Smooth muscle cell (in vitro differentiated cells): ENCODE measurements around the gene ZNF879. TPM values are rescaled to one million over a fixed set of nuclear protein-coding genes. Genes with fewer than 3 reads are reported as not detected.

Experiments used
- DNase-seq: peaks from one replicate; lab custom pipeline; 2025; ENCODE audit not compliant: unreplicated experiment; lab: John Stamatoyannopoulos, UW
- H2AFZ ChIP-seq: fragments of 200-600 bp; sonication (generic); 2 replicates; pipeline ENCODE4 v1.6.0; 2016; ENCODE audit warnings: antibody characterized with exemption, low read depth, mild to moderate bottlenecking
- H3F3A ChIP-seq: fragments of 200-600 bp; sonication (generic); 2 replicates; pipeline ENCODE4 v1.6.0; 2017; ENCODE audit warnings: antibody characterized with exemption, low read depth
- H3K27ac ChIP-seq: fragments of 200-600 bp; sonication (generic); 2 replicates; pipeline ENCODE4 v1.5.1; 2016; ENCODE audit warnings: low read depth, mild to moderate bottlenecking
- H3K27me3 ChIP-seq: fragments of 200-600 bp; sonication (generic); 2 replicates; pipeline ENCODE4 v1.6.1; 2016; ENCODE audit warnings: low read depth, mild to moderate bottlenecking
- H3K36me3 ChIP-seq: fragments of 200-600 bp; sonication (generic); 2 replicates; pipeline ENCODE4 v1.5.1; 2016; ENCODE audit warnings: low read depth
- H3K4me1 ChIP-seq: fragments of 200-600 bp; sonication (generic); 2 replicates; pipeline ENCODE4 v1.5.1; 2016; ENCODE audit warnings: low read depth
- H3K4me2 ChIP-seq: fragments of 200-600 bp; sonication (generic); 2 replicates; pipeline ENCODE4 v1.6.0; 2016; ENCODE audit warnings: mild to moderate bottlenecking
- H3K4me3 ChIP-seq: fragments of 200-600 bp; sonication (generic); 2 replicates; pipeline ENCODE4 v1.5.1; 2016; ENCODE audit warnings: mild to moderate bottlenecking
- H3K79me2 ChIP-seq: fragments of 200-600 bp; sonication (generic); 2 replicates; pipeline ENCODE4 v1.6.0; 2016; ENCODE audit warnings: low read depth, mild to moderate bottlenecking
- H3K9ac ChIP-seq: fragments of 200-600 bp; sonication (generic); 2 replicates; pipeline ENCODE4 v1.6.0; 2016; ENCODE audit warnings: low read depth
- H3K9me3 ChIP-seq: fragments of 200-600 bp; sonication (generic); replicated peaks from 2 replicates; pipeline ENCODE4 v1.5.1; 2016; ENCODE audit warnings: low read depth
- H4K20me1 ChIP-seq: fragments of 200-600 bp; sonication (generic); 2 replicates; pipeline ENCODE4 v1.6.0; 2016; ENCODE audit warnings: low read depth
- CTCF ChIP-seq: fragments of 200-600 bp; sonication (generic); IDR thresholded peaks from 2 replicates; pipeline ENCODE4 v1.5.1; 2017; ENCODE audit warnings: borderline replicate concordance, mild to moderate bottlenecking, antibody characterized with exemption; ENCODE audit not compliant: insufficient read depth, poor library complexity, severe bottlenecking
- WGBS: methylation state at CpG from one replicate; pipeline ENCODE4 v1.1.7; 2016; ENCODE audit warnings: low lambda C conversion rate; 5-methylcytosine and 5-hydroxymethylcytosine counted together
- polyA plus RNA-seq: library from polyadenylated mRNA; unstranded; fragments of >200 nt; fragmentation: Nextera tagmentation; extraction: Ambion mirVana; gene quantifications from 2 replicates; pipeline ENCODE4 v1.2.1, GENCODE V29; 2016
- total RNA-seq: library from RNA; depleted of rRNA; stranded (reverse); fragments of >200 nt; gene quantifications from 2 replicates; pipeline ENCODE4 v1.2.3, GENCODE V29; 2014

The ZNF879 gene
- total and polyA plus RNA-seq, 2 experiments from 2014 or later, result 0.58 to 1.1 TPM

GRCh38 chr5:179060116-179061008, 36.8 kb downstream of the ZNF879 start, which contains the start of gene ZNF354C:
ZNF354C (plus strand) TSS chr5:179060373; CDS start chr5:179062069, 1,696 bp downstream.
- peak; percentile 47 for DNase-seq
- Histone ChIP-seq H3K27ac (no peak within 1 kb of the TSS), H3K4me1 (peaks cover 4% of the 10 kb centered on the region), H3F3A (no peaks in the 10 kb centered on the region), H3K27me3 (no peaks in the 10 kb centered on the region), H3K4me2 (peak within 1 kb of the TSS; percentile 88), H4K20me1 (no peaks in the 10 kb centered on the region), H3K9ac (peak within 1 kb of the TSS; percentile 79), H3K9me3 (peaks cover 4% of the 10 kb centered on the region), H3K79me2 (peaks cover 10% of the 10 kb centered on the region), H3K36me3 (peaks cover 10% of the 10 kb centered on the region), H3K4me3 (peak within 1 kb of the TSS; percentile 80), H2AFZ (peak within 1 kb of the TSS; percentile 81)
- no peak for TF ChIP-seq CTCF
- WGBS, result 11% methylated on average over 72 of the region's 81 CpGs

DNA sequence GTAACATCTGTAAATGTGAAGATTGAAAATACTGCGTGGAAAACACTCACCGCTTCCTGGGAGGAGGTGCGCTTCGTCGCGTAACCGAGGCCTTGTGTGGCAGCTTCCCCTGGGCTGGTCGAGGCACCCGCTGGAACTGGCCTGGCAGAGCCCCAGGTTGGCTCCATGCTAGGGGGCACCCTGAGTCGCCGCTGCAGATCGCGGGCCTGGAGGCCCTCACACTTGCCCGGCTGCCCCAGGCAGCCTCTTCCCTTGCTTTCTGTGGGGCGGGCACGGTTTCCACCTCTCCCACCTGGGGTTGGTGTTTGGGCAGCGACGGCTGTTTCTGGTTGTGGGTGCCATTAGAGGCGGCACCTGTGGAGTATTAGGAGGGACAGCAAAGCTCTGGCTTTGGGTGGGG, 37.4 kb downstream of the ZNF879 start:
- Histone ChIP-seq H3K27me3 (no peaks in the 10 kb centered on the region), H3K79me2 (peaks cover 10% of the 10 kb centered on the region), H4K20me1 (no peaks in the 10 kb centered on the region), H3F3A (no peaks in the 10 kb centered on the region), H3K9me3 (peaks cover 9% of the 10 kb centered on the region), H3K4me3 (peak overlapping the region; percentile 80), H3K27ac (no peak overlapping the region), H3K9ac (peak overlapping the region; percentile 79), H3K4me1 (peaks cover 4% of the 10 kb centered on the region), H2AFZ (peak overlapping the region; percentile 81), H3K36me3 (peaks cover 17% of the 10 kb centered on the region), H3K4me2 (peak overlapping the region; percentile 88)
- no peak for TF ChIP-seq CTCF
- no peak for DNase-seq
- WGBS, result 92% methylated on average over 19 of the region's 19 CpGs

- peaks cover 43% of the 10 kb centered on the region for H3K36me3 ChIP-seq
- no peaks in the 10 kb centered on the region for H3K27me3 ChIP-seq
- peaks cover 3% of the 10 kb centered on the region for H3K4me1 ChIP-seq
- H3K4me2 ChIP-seq, result no peak overlapping the region
- H2AFZ ChIP-seq, result no peak overlapping the region
- TF ChIP-seq CTCF, result no peak
- no peak for DNase-seq
- H3K9ac ChIP-seq, result no peak overlapping the region
- peaks cover 35% of the 10 kb centered on the region for H3K9me3 ChIP-seq
- no peaks in the 10 kb centered on the region for H4K20me1 ChIP-seq
- no peaks in the 10 kb centered on the region for H3F3A ChIP-seq
- no peak overlapping the region for H3K4me3 ChIP-seq
- no peak overlapping the region for H3K27ac ChIP-seq
- H3K79me2 ChIP-seq, result peaks cover 15% of the 10 kb centered on the region
- 96% methylated on average over 6 of the region's 6 CpGs for WGBS
Observed at GRCh38 chr5:179065703-179066102, 42.1 kb downstream of the ZNF879 start.
